Bronchial smooth muscle cell (primary cell): ENCODE results near the gene PIGQ. TPM values are rescaled to one million over a fixed set of nuclear protein-coding genes. Genes with fewer than 3 reads are reported as not detected.

Source experiments
- total RNA-seq: library from RNA; depleted of rRNA; stranded (reverse); fragments of >200 nt; gene quantifications from 2 replicates; pipeline ENCODE4 v1.2.1, GENCODE V29; 2014

The PIGQ gene
- 16.7 and 23.0 TPM in 2 replicates for total RNA-seq

GRCh38 chr16:569445-570254, at the start of gene PIGQ:
PIGQ (plus strand) TSS chr16:569968; CDS start chr16:574075, 4,107 bp downstream.

GRCh38 chr16:527015-527903, 42.5 kb upstream of the PIGQ start, which contains the start of gene CAPN15:
CAPN15 (plus strand) TSS chr16:527712; CDS start chr16:546839, 19,127 bp downstream.

GRCh38 chr16:560204-560700, 9.5 kb upstream of the PIGQ start, which contains the start of gene PRR35:
PRR35 (plus strand) TSS chr16:560394; CDS start chr16:563295, 2,901 bp downstream.

GRCh38 chr16:566475-567372, 3.0 kb upstream of the PIGQ start, which contains the start of gene NHLRC4:
NHLRC4 (plus strand) TSS chr16:567005; CDS start chr16:568048, 1,043 bp downstream.

GRCh38 chr16:589658-590187, 20.0 kb downstream of the PIGQ start, which contains the start of gene RAB40C:
RAB40C (plus strand) TSS chr16:590066; CDS start chr16:590292, 226 bp downstream.

GRCh38 chr16:630815-631405, 61.1 kb downstream of the PIGQ start, which contains the start of gene WFIKKN1:
WFIKKN1 (plus strand) TSS chr16:630985; CDS start chr16:631254, 269 bp downstream.

Other genes starting within 250 kb of the PIGQ start
- gene AXIN1, start 217.2 kb upstream of the PIGQ start, total RNA-seq: 14.2 and 17.5 TPM in 2 replicates
- 58.6 and 85.7 TPM in 2 replicates for gene MRPL28, start 199.4 kb upstream of the PIGQ start, total RNA-seq
- gene PGAP6, start 188.0 kb upstream of the PIGQ start, total RNA-seq: 73.8 and 99.2 TPM in 2 replicates
- gene NME4, start 172.8 kb upstream of the PIGQ start, total RNA-seq: 47.2 and 78.2 TPM in 2 replicates
- gene DECR2, start 168.1 kb upstream of the PIGQ start, total RNA-seq: 3.7 and 11.8 TPM in 2 replicates
- 17.5 and 18.0 TPM in 2 replicates for gene RAB11FIP3, start 144.3 kb upstream of the PIGQ start, total RNA-seq
- gene CAPN15, start 42.3 kb upstream of the PIGQ start, total RNA-seq: 13.9 and 15.9 TPM in 2 replicates
- not detected in 2 replicates for gene PRR35, start 9.6 kb upstream of the PIGQ start, total RNA-seq
- 1.1 and 4.7 TPM in 2 replicates for gene NHLRC4, start 3.0 kb upstream of the PIGQ start, total RNA-seq
- gene RAB40C, start 20.1 kb downstream of the PIGQ start, total RNA-seq: 6.5 and 8.2 TPM in 2 replicates
- 0.09 and 0.32 TPM in 2 replicates for gene WFIKKN1, start 61.0 kb downstream of the PIGQ start, total RNA-seq
- 66.9 and 80.2 TPM in 2 replicates for gene METTL26, start 66.3 kb downstream of the PIGQ start, total RNA-seq
- gene MCRIP2, start 71.9 kb downstream of the PIGQ start, total RNA-seq: 9.0 and 12.9 TPM in 2 replicates
- 8.5 TPM in 2 replicates for gene WDR90, start 79.4 kb downstream of the PIGQ start, total RNA-seq
- gene RHOT2, start 98.2 kb downstream of the PIGQ start, total RNA-seq: 30.1 and 32.0 TPM in 2 replicates
- 3.9 and 5.0 TPM in 2 replicates for gene RHBDL1, start 105.7 kb downstream of the PIGQ start, total RNA-seq
- gene STUB1, start 110.4 kb downstream of the PIGQ start, total RNA-seq: 187 and 202 TPM in 2 replicates
- 18.1 and 22.9 TPM in 2 replicates for gene JMJD8, start 114.4 kb downstream of the PIGQ start, total RNA-seq
- 3.8 and 5.2 TPM in 2 replicates for gene WDR24, start 120.4 kb downstream of the PIGQ start, total RNA-seq
- under 0.01 and 0.09 TPM in 2 replicates for gene FBXL16, start 135.8 kb downstream of the PIGQ start, total RNA-seq
- gene METRN, start 145.2 kb downstream of the PIGQ start, total RNA-seq: 67.3 and 101 TPM in 2 replicates
- gene ANTKMT, start 151.2 kb downstream of the PIGQ start, total RNA-seq: 12.5 and 23.6 TPM in 2 replicates
- gene CCDC78, start 156.5 kb downstream of the PIGQ start, total RNA-seq: 0.34 and 2.0 TPM in 2 replicates
- 9.7 and 15.1 TPM in 2 replicates for gene HAGHL, start 157.1 kb downstream of the PIGQ start, total RNA-seq
- 24.3 and 32.0 TPM in 2 replicates for gene CIAO3, start 171.0 kb downstream of the PIGQ start, total RNA-seq
- gene MSLN, start 190.8 kb downstream of the PIGQ start, total RNA-seq: not detected in 2 replicates
- 15.3 and 15.8 TPM in 2 replicates for gene RPUSD1, start 218.4 kb downstream of the PIGQ start, total RNA-seq
- 1.7 and 3.0 TPM in 2 replicates for gene CHTF18, start 218.7 kb downstream of the PIGQ start, total RNA-seq
- gene GNG13, start 230.8 kb downstream of the PIGQ start, total RNA-seq: not detected in 2 replicates